ENCODE results near the gene CES4A.

DNA sequence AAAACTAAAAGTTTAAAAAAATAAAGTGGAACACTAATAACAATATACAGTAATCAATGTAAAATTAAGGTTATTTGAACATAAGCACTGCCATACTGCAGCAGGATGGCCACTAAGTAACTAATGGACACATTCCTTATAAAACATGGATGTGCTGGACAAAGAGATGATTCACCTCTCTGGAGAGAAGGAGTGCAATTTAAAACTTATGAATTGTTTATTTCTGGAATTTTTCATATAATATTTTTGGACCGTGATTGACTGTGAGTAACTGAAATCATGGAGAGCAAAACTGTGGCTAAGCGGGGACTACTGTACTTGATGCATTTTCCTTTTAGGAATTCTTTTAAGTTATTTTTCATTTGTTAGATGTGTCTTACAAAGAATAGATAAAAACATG lies 62.4 kb downstream of the CES4A start:
- TF ChIP-seq POLR2A (IDR thresholded peaks at IDR 0.05; ENCODE audit: low read depth, low read length), result no peak
- no peak for TF ChIP-seq POLR2AphosphoS5 (IDR thresholded peaks at IDR 0.05; ENCODE audit: low read depth, low read length)

Measured in GM12892 (cell line).